GM12872 (cell line): ENCODE results near the gene ACP4.
A peak's percentile ranks its signal among the peaks of the same experiment; 100 is the strongest.

Source experiments
- CTCF ChIP-seq: IDR thresholded peaks from 3 replicates; pipeline ENCODE4 v1.5.1; 2011; ENCODE audit warnings: low read depth, mild to moderate bottlenecking, low read length, moderate library complexity; ENCODE audit not compliant: insufficient read depth

ACP4 gene

DNA sequence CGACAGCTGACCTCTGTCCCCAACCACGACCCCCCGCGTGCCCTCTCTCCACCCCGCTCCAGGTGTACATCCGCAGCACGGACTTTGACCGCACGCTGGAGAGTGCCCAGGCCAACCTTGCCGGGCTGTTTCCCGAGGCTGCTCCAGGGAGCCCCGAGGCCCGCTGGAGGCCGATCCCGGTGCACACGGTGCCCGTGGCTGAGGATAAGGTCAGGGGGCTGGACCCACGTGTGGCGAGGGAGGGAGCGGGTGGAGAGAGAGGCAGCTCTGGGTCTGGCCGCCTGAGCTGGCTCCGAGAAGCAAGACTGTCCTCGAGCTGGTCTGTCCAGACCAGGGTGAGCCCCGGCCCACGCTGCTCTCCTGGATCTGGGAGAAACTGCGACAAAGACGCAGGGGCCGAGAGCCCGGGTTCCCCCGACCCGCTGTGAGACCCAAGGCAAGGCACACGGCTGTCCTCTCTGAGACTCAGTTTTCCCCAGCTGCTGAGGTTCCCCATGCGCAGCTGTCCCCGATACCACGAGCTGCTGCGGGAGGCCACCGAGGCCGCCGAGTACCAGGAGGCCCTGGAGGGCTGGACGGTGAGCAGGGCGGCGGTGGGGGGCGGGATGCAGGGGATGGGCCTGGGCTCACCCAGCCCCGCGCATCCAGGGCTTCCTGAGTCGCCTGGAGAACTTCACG lies 1.5 kb downstream of the ACP4 start:
- no peak for TF ChIP-seq CTCF

- TF ChIP-seq CTCF = no peak
These were observed 2.3 kb downstream of the ACP4 start for GRCh38 chr19:50792272-50793250.

DNA sequence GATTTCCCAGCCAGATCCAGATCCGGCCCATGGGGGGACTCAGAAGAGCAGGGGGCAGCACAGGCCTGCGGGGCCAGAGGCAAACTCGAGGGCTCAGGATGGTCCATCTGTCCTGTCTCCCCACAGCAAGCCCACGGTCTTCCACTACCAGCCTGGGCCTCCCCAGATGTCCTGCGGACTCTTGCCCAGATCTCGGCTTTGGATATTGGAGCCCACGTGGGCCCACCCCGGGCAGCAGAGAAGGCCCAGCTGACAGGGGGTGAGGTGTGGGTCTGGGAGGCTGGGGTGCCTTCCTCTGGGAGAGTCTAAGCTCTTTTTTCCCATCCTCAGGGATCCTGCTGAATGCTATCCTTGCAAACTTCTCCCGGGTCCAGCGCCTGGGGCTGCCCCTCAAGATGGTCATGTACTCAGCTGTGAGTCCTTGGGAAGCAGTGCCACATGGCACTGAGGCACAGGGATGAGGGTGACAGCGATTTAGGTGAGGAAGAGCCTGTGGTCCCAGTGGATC lies 3.4 kb downstream of the ACP4 start:
- no peak for TF ChIP-seq CTCF

- TF ChIP-seq CTCF = peak; percentile 59
These were observed 4.1 kb downstream of the ACP4 start for GRCh38 chr19:50794074-50794875.

DNA sequence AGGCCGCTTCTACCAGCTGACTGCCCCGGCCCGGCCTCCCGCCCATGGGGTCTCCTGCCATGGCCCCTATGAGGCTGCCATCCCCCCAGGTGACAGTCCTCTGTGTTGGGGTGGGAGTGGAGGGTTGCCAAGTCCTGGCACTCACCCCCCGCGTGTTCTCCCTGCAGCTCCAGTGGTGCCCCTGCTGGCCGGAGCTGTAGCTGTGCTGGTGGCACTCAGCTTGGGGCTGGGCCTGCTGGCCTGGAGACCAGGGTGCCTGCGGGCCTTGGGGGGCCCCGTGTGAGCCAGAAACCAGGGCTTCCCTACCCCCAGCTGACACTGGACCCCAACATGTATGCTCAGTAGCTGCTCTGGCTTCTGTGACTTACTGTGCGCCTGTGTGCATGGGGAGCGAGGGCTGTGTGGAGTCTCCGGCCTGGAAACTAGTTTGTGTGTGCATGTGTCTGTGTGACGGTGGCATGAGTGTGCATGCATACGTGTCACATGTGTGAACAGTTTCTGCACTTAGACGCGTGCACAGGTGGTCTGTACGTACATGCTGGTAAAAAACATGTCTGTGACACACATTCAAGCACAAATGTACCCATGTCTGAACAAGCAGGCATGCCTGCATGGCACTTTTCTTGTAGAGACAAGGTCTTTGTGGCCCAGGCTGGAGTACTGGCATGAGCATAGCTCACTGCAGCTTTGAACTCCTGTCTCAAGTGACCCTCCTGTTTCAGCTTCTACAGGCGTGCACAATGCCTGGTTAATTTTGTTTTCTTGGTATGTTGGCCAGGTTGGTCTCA lies 4.9 kb downstream of the ACP4 start:
- peak; percentile 50; the same call in 2 of the 3 replicates for TF ChIP-seq CTCF

DNA sequence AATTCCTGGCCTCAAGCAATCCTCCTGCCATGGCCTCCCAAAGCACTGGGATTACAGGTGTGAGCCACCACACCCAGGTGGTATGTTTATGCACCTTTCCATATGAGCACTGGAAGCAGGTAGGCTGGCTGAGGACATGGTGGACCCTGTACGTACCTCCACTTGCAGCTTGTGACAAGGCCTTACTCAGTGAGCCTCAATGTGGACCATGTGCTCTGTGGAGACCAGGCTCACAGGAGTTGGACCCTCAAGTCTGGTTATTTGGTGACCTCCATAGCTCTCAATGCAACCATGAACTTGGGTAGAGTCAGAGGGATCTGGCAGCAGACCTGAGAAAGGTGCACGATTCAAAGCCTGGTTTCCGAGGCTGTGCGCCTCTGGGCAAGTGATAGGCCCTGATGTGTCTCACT lies 5.5 kb downstream of the ACP4 start:
- TF ChIP-seq CTCF = no peak
